SK-N-SH (cell line): ENCODE measurements around the gene FRY. TPM values are rescaled to one million over a fixed set of nuclear protein-coding genes. Genes with fewer than 3 reads are reported as not detected.

Experiments used
- CTCF ChIA-PET: fragments of 300-600, 350-600 bp; formaldehyde crosslinking; extraction: SDS; loops from one replicate; lab custom pipeline; 2021; lab: Yijun Ruan, JAX
- POLR2A ChIA-PET: fragments of 350-600 bp; sonication (Branson Sonifier 250); formaldehyde crosslinking; extraction: SDS; loops from one replicate; lab custom pipeline; 2020; ENCODE audit warnings: antibody characterized with exemption, inconsistent platforms; lab: Yijun Ruan, JAX
- DNase-seq: peaks from one replicate; pipeline ENCODE4 v3.0.0; 2012
- H2AFZ ChIP-seq: fragments of 200-600 bp; sonication (generic); 2 replicates; pipeline ENCODE4 v1.8.1; 2016; ENCODE audit warnings: antibody characterized with exemption, mild to moderate bottlenecking, low read depth
- H3F3A ChIP-seq: fragments of 200-600 bp; sonication (generic); replicated peaks from 2 replicates; pipeline ENCODE3; 2016; ENCODE audit warnings: antibody characterized with exemption, mild to moderate bottlenecking; ENCODE audit not compliant: insufficient read depth
- H3K27ac ChIP-seq, 2 experiments: fragments of 200-500 bp in 1 of 2; fragments of 200-600 bp in 1 of 2; sonication (Bioruptor generic) in 1 of 2; sonication (generic), shearing (Covaris generic) in 1 of 2; 2 replicates each; pipeline versions ENCODE4 v1.5.1 to v1.6.1; 2014 to 2016; ENCODE audit warnings: low read depth in 2 of 2, inconsistent platforms in 1 of 2, low read length in 1 of 2, mild to moderate bottlenecking in 1 of 2, mixed read lengths in 1 of 2
- H3K27me3 ChIP-seq: fragments of 200-600 bp; sonication (generic), shearing (Covaris generic); 2 replicates; pipeline ENCODE4 v1.6.1; 2016; ENCODE audit warnings: mixed run types; ENCODE audit not compliant: insufficient read depth
- H3K36me3 ChIP-seq, 2 experiments: fragments of 200-500 bp in 1 of 2; fragments of 200-600 bp in 1 of 2; sonication (Bioruptor generic) in 1 of 2; sonication (generic) in 1 of 2; replicated peaks in 1 of 2; 2 replicates each; pipeline versions ENCODE3 to v1.5.1; 2014 to 2016; ENCODE audit warnings: low read length in 1 of 2, mild to moderate bottlenecking in 1 of 2; ENCODE audit not compliant: insufficient read depth in 2 of 2, control insufficient read depth in 1 of 2
- H3K4me1 ChIP-seq, 2 experiments: fragments of 200-500 bp in 1 of 2; fragments of 200-600 bp in 1 of 2; sonication (Bioruptor generic) in 1 of 2; sonication (generic), shearing (Covaris generic) in 1 of 2; 2 replicates each; pipeline versions ENCODE4 v1.5.1 to v1.6.1; 2014 to 2016; ENCODE audit warnings: low read depth in 1 of 2, low read length in 1 of 2, mixed run types in 1 of 2; ENCODE audit not compliant: insufficient read depth in 2 of 2, control insufficient read depth in 1 of 2
- H3K4me2 ChIP-seq: fragments of 200-600 bp; sonication (generic), shearing (Covaris generic); 2 replicates; pipeline ENCODE4 v1.6.1; 2017; ENCODE audit warnings: mixed run types
- H3K4me3 ChIP-seq, 2 experiments: fragments of 200-500 bp in 1 of 2; fragments of 200-600 bp in 1 of 2; sonication (Bioruptor generic) in 1 of 2; sonication (generic), shearing (Covaris generic) in 1 of 2; 2 replicates each; pipeline versions ENCODE4 v1.5.1 to v1.8.1; 2014 to 2016; ENCODE audit warnings: low read depth in 2 of 2, inconsistent platforms in 1 of 2, low read length in 1 of 2, mild to moderate bottlenecking in 1 of 2, mixed read lengths in 1 of 2, moderate library complexity in 1 of 2
- H3K79me2 ChIP-seq: fragments of 200-600 bp; sonication (generic); 2 replicates; pipeline ENCODE4 v1.8.1; 2017; ENCODE audit warnings: mild to moderate bottlenecking; ENCODE audit not compliant: insufficient read depth
- H3K9ac ChIP-seq: fragments of 200-600 bp; sonication (generic); 2 replicates; pipeline ENCODE4 v1.6.1; 2017; ENCODE audit warnings: mixed run types
- H3K9me2 ChIP-seq: fragments of 200-600 bp; sonication (generic); 2 replicates; pipeline ENCODE4 v1.6.1; 2017; ENCODE audit warnings: mixed run types
- H3K9me3 ChIP-seq: fragments of 200-600 bp; sonication (generic); 2 replicates; pipeline ENCODE4 v1.6.1; 2017; ENCODE audit warnings: mixed run types, mild to moderate bottlenecking, moderate library complexity
- H4K20me1 ChIP-seq: fragments of 200-600 bp; sonication (generic); 2 replicates; pipeline ENCODE4 v1.6.1; 2017; ENCODE audit warnings: mild to moderate bottlenecking, mixed run types; ENCODE audit not compliant: insufficient read depth
- CHD2 ChIP-seq: fragments of 150-350 bp; IDR thresholded peaks from 2 replicates; pipeline ENCODE4 v1.6.1; 2018; ENCODE audit warnings: low read length; ENCODE audit not compliant: partially characterized antibody
- CTCF ChIP-seq: fragments of 200-600 bp; sonication (generic); IDR thresholded peaks from 2 replicates; pipeline ENCODE4 v1.6.1; 2017; ENCODE audit warnings: antibody characterized with exemption, mild to moderate bottlenecking, moderate library complexity
- EZH2phosphoT487 ChIP-seq: fragments of 200-600 bp; sonication (generic); IDR thresholded peaks from 2 replicates; pipeline ENCODE4 v1.6.1; 2017; ENCODE audit warnings: low read depth, mixed run types, mild to moderate bottlenecking, antibody characterized with exemption, moderate library complexity, borderline replicate concordance
- FOXM1 ChIP-seq: IDR thresholded peaks from 2 replicates; pipeline ENCODE4 v1.4.0; 2012; ENCODE audit warnings: low read depth, mild to moderate bottlenecking
- IRF3 ChIP-seq: fragments of 150-350 bp; IDR thresholded peaks from 2 replicates; pipeline ENCODE4 v1.6.1; 2016; ENCODE audit warnings: mild to moderate bottlenecking, low read depth, low read length
- MEF2A ChIP-seq: IDR thresholded peaks from 2 replicates; pipeline ENCODE4 v1.4.0; 2012; ENCODE audit warnings: low read depth, borderline replicate concordance
- PBX3 ChIP-seq: IDR thresholded peaks from 2 replicates; pipeline ENCODE4; 2012
- POLR2AphosphoS5 ChIP-seq: IDR thresholded peaks from 2 replicates; pipeline ENCODE4 v1.6.1; 2012; ENCODE audit warnings: low read depth, low read length
- RAD21 ChIP-seq: IDR thresholded peaks from 2 replicates; pipeline ENCODE4 v1.6.1; 2012; ENCODE audit warnings: mild to moderate bottlenecking, low read length
- RXRA ChIP-seq: IDR thresholded peaks from 2 replicates; pipeline ENCODE4 v1.4.0; 2012; ENCODE audit warnings: low read depth, mild to moderate bottlenecking, borderline replicate concordance
- SIN3A ChIP-seq: IDR thresholded peaks from 2 replicates; pipeline ENCODE4 v1.6.1; 2012; ENCODE audit warnings: low read depth, mild to moderate bottlenecking, low read length, moderate library complexity, borderline replicate concordance
- SMC3 ChIP-seq: IDR thresholded peaks from 2 replicates; pipeline ENCODE4 v1.6.1; 2012; ENCODE audit warnings: low read depth, low read length, improper control_type of control experiment
- ZBTB33 ChIP-seq: IDR thresholded peaks from 2 replicates; pipeline ENCODE4 v1.4.0; 2012; ENCODE audit warnings: low read depth, borderline replicate concordance
- WGBS: methylation state at CpG from one replicate; pipeline ENCODE4 v1.1.6; 2017; ENCODE audit warnings: low lambda C conversion rate; 5-methylcytosine and 5-hydroxymethylcytosine counted together
- polyA plus RNA-seq, 3 experiments: library from polyadenylated mRNA; depleted of rRNA; stranded (reverse); fragments of >200 nt; gene quantifications; 2 replicates each; pipeline ENCODE4 v1.2.3, GENCODE V29; 2012

FRY gene
- polyA plus RNA-seq, 1 of the 3 experiments (the other 2 are of a cell fraction) = 1.4 TPM

- no peaks in the 10 kb centered on the region for H3F3A ChIP-seq
- no peaks in the 10 kb centered on the region for H3K9me3 ChIP-seq
- no peak overlapping the region for H2AFZ ChIP-seq
- no peaks in the 10 kb centered on the region for H3K36me3 ChIP-seq
- no peak overlapping the region for H3K4me3 ChIP-seq
- no peaks in the 10 kb centered on the region for H4K20me1 ChIP-seq
- no peak for DNase-seq
- H3K79me2 ChIP-seq = no peaks in the 10 kb centered on the region
- H3K27me3 ChIP-seq = no peaks in the 10 kb centered on the region
- ChIA-PET CTCF (interaction anchor here (1.2 to 1.8 kb wide), 5 partner anchors 10 to 1347 kb away, joined by 3 to 6 read pairs (median 4); no protein-coding TSS in a partner anchor), POLR2A (no interaction called here)
- H3K4me1 ChIP-seq = no peaks in the 10 kb centered on the region
- H3K9ac ChIP-seq = no peak overlapping the region
- H3K9me2 ChIP-seq = no peaks in the 10 kb centered on the region
- H3K27ac ChIP-seq = no peak overlapping the region
- TF ChIP-seq ZBTB33 = no peak
- TF ChIP-seq RXRA = no peak
- no peak for TF ChIP-seq CHD2
- no peak for TF ChIP-seq SIN3A
- TF ChIP-seq SMC3 = no peak
- TF ChIP-seq IRF3 = no peak
- TF ChIP-seq MEF2A = no peak
- no peak overlapping the region for H3K4me2 ChIP-seq
Observed at GRCh38 chr13:32195713-32196112, 164.1 kb downstream of the FRY start.

GRCh38 chr13:32199168-32199567 is 167.6 kb downstream of the FRY start:
- H3K4me2 ChIP-seq = no peak overlapping the region
- 94% methylated on average over 1 of the region's 1 CpG for WGBS
- no peaks in the 10 kb centered on the region for H4K20me1 ChIP-seq
- no peaks in the 10 kb centered on the region for H3F3A ChIP-seq
- no peak for TF ChIP-seq FOXM1
- TF ChIP-seq PBX3 = no peak
- TF ChIP-seq IRF3 = no peak
- no peak for TF ChIP-seq CTCF
- no peak for TF ChIP-seq RAD21
- TF ChIP-seq ZBTB33 = no peak
- TF ChIP-seq RXRA = no peak
- no peak for TF ChIP-seq SIN3A
- TF ChIP-seq POLR2AphosphoS5 = no peak
- TF ChIP-seq EZH2phosphoT487 = no peak
- H3K9me3 ChIP-seq = no peaks in the 10 kb centered on the region
- H3K9me2 ChIP-seq = no peaks in the 10 kb centered on the region
- H3K27ac ChIP-seq = no peak overlapping the region
- no peaks in the 10 kb centered on the region for H3K4me1 ChIP-seq
- no peak overlapping the region for H3K9ac ChIP-seq
- ChIA-PET CTCF (no interaction called here), POLR2A (no interaction called here)
- DNase-seq = no peak
- no peaks in the 10 kb centered on the region for H3K36me3 ChIP-seq
- H2AFZ ChIP-seq = no peak overlapping the region
- no peak overlapping the region for H3K4me3 ChIP-seq
- no peaks in the 10 kb centered on the region for H3K79me2 ChIP-seq
- H3K27me3 ChIP-seq = no peaks in the 10 kb centered on the region
